ENCODE results near the gene NPC1L1. TPM values are rescaled to one million over a fixed set of nuclear protein-coding genes. Genes with fewer than 3 reads are reported as not detected.

The NPC1L1 gene
- total and polyA plus RNA-seq, 2 of the 13 experiments (the other 11 are each of a cell fraction or from before 2014, with no cell fraction given), result 4.8 to 14.5 TPM

DNA sequence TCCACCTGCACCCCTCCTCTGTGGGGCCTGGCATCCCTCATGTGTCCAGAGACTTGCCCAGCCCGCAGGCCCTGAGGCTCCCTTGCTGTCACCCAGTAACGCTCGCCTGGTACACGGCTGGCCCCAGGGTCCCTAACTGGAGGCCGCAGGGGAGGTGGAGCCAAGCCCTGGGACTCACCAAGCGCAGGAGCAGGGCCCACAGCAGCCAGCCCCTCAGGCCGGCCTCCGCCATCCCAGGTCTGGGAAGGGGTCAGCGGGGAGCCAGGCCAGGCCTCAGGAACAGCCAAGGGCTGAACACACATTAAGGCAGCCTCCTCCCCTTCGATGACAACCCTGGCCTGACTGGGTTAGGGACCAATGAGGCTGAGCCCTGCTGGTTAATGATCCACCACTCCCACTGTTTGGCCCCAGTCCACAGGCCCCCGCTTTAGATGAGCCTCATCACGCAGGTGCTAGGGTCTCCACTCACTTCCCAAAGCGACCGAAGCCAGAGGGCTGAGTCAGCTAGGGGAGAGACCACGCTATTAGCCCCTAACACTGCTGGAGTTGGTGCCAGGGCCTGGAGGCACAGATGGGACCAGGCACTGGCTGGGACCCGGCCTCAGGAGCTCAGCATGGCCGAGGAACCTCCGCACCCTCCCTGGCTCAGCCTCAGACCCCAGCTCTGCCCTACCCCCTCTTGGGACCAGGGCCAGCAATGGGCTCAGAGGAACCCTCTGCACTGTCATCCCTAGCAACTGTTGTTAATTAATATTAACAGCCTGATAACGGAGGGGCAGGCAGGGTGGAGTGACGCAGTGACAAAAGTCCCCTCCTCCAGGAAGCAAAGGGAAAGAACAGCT, at the start of gene NPC1L1 (continued):
- no peak; the same call in 1 of the 2 replicates for TF ChIP-seq ZNF609 (CRISPR knock-in tag; IDR thresholded peaks at IDR 0.05; ENCODE audit: borderline replicate concordance)
- TF ChIP-seq ZNF180 (CRISPR knock-in tag; IDR thresholded peaks at IDR 0.05; ENCODE audit: borderline replicate concordance, low read depth), result no peak; the same call in 1 of the 2 replicates
- no peak for TF ChIP-seq PRDM4 (CRISPR knock-in tag; IDR thresholded peaks at IDR 0.05; ENCODE audit: borderline replicate concordance)
- TF ChIP-seq ZNF619 (CRISPR knock-in tag; IDR thresholded peaks at IDR 0.05), result no peak
- TF ChIP-seq MXD4 (CRISPR knock-in tag; IDR thresholded peaks at IDR 0.05), result peak; percentile 78
- no peak for TF ChIP-seq IKZF1 (IDR thresholded peaks at IDR 0.05)
- peak; percentile 81 for TF ChIP-seq SPEN (CRISPR knock-in tag; IDR thresholded peaks at IDR 0.05; ENCODE audit: low read depth)
- no peak for TF ChIP-seq PBX3 (CRISPR knock-in tag; IDR thresholded peaks at IDR 0.05; ENCODE audit: borderline replicate concordance)
- TF ChIP-seq, protein P1, sequence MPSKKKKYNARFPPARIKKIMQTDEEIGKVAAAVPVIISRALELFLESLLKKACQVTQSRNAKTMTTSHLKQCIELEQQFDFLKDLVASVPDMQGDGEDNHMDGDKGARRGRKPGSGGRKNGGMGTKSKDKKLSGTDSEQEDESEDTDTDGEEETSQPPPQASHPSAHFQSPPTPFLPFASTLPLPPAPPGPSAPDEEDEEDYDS (CRISPR knock-in tag; IDR thresholded peaks at IDR 0.05), result peak; percentile 99
- TF ChIP-seq RARG (CRISPR knock-in tag; IDR thresholded peaks at IDR 0.05; ENCODE audit: low read depth), result no peak; the same call in 1 of the 2 replicates
- TF ChIP-seq ZNF670 (CRISPR knock-in tag; IDR thresholded peaks at IDR 0.05; ENCODE audit: borderline replicate concordance), result no peak
- TF ChIP-seq ZNF570 (CRISPR knock-in tag; IDR thresholded peaks at IDR 0.05; ENCODE audit: borderline replicate concordance), result no peak
- TF ChIP-seq SALL1 (CRISPR knock-in tag; IDR thresholded peaks at IDR 0.05), result peak; percentile 90
- 0 out of 2 replicates have a peak, but pooled peaks have one; percentile 57 for TF ChIP-seq ZNF317 (CRISPR knock-in tag; IDR thresholded peaks at IDR 0.05)
- TF ChIP-seq FOXO1 (CRISPR knock-in tag; IDR thresholded peaks at IDR 0.05), result no peak; the same call in none of the 2 replicates
- no peak; the same call in 1 of the 2 replicates for TF ChIP-seq ZNF280B (CRISPR knock-in tag; IDR thresholded peaks at IDR 0.05; ENCODE audit: borderline replicate concordance)
- TF ChIP-seq ZSCAN21 (CRISPR knock-in tag; IDR thresholded peaks at IDR 0.05; ENCODE audit: borderline replicate concordance), result peak; percentile 92

All from HepG2 (cell line).